ENCODE results near the gene CCRL2. TPM values are rescaled to one million over a fixed set of nuclear protein-coding genes. Genes with fewer than 3 reads are reported as not detected.

The CCRL2 gene
- polyA plus RNA-seq, 1 donor, result 11.3 TPM

- Histone ChIP-seq H3K4me1 (ENCODE audit: control insufficient read depth, insufficient read depth, low read length) (peaks cover 28% of the 10 kb centered on the region), H3K9me3 (ENCODE audit: control insufficient read depth, low read depth, low read length) (no peaks in the 10 kb centered on the region), H3K27me3 (ENCODE audit: control insufficient read depth, insufficient read depth, low read length) (no peaks in the 10 kb centered on the region), H3K4me3 (ENCODE audit: low read length) (no peak overlapping the region), H3K36me3 (ENCODE audit: control insufficient read depth, insufficient read depth, low read length) (no peaks in the 10 kb centered on the region), H3K27ac (ENCODE audit: low read length) (peak overlapping the region; percentile 27)
- 95% methylated on average over 3 of the region's 8 CpGs for WGBS (ENCODE audit: insufficient coverage, low lambda C conversion rate)
- DNase-seq, result peak; percentile 66 to 67
Observed at GRCh38 chr3:46393554-46394434, 13.3 kb upstream of the CCRL2 start.

- peak in 1 of 2 donors; percentile 47 for DNase-seq
- H3K9me3 ChIP-seq (ENCODE audit: control insufficient read depth, low read depth, low read length), result no peaks in the 10 kb centered on the region
- H3K27ac ChIP-seq (ENCODE audit: low read length), result peak overlapping the region; percentile 69
- no peak overlapping the region for H3K4me3 ChIP-seq (ENCODE audit: low read length)
- H3K36me3 ChIP-seq (ENCODE audit: control insufficient read depth, insufficient read depth, low read length), result no peaks in the 10 kb centered on the region
- H3K4me1 ChIP-seq (ENCODE audit: control insufficient read depth, insufficient read depth, low read length), result peaks cover 28% of the 10 kb centered on the region
- H3K27me3 ChIP-seq (ENCODE audit: control insufficient read depth, insufficient read depth, low read length), result no peaks in the 10 kb centered on the region
- no CpG with 5 or more reads among the region's 6 CpGs for WGBS (ENCODE audit: insufficient coverage, low lambda C conversion rate)
Observed at GRCh38 chr3:46395210-46395661, 11.8 kb upstream of the CCRL2 start.

DNA sequence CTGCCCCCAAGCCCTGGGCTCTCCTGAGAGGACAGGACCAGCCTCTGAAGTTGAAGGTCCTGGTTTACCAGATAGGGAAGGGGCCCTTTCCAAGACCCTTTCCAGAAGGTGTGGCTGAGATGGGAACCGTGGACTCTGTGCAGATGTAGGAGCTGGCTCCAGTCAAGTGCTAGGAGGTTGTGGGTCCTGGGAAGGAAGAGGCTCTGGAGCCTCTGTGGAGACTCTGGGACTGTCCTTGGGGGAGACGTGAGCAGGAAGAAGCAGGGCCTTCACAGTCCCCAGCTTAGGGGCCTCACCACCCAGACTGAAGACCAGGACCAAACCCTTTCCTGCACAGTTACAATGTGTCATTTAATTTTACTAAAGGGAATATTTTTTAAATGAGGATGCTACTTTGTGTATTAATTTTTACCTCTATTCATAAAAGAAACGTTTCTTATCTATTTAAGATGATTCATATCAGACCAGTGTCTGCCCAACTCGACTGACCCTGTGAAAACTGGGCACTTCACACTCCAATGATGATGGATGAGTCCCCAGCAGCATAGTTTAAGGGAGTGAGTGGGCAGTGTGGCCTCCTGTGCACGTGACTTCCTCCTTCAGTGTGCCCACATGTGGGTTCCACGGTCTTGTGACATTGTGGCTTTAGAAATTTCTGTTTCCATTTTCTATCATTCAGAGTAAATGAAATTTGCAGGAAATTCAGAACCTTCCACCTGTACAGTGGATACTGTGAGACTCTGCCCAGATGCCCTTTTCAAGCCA, 11.1 kb upstream of the CCRL2 start:
- Histone ChIP-seq H3K27ac (ENCODE audit: low read length) (peak overlapping the region; percentile 69), H3K4me1 (ENCODE audit: control insufficient read depth, insufficient read depth, low read length) (peaks cover 28% of the 10 kb centered on the region), H3K27me3 (ENCODE audit: control insufficient read depth, insufficient read depth, low read length) (no peaks in the 10 kb centered on the region), H3K9me3 (ENCODE audit: control insufficient read depth, low read depth, low read length) (no peaks in the 10 kb centered on the region), H3K36me3 (ENCODE audit: control insufficient read depth, insufficient read depth, low read length) (no peaks in the 10 kb centered on the region), H3K4me3 (ENCODE audit: low read length) (no peak overlapping the region)
- no peak for DNase-seq
- 38% methylated on average over 2 of the region's 6 CpGs for WGBS (ENCODE audit: insufficient coverage, low lambda C conversion rate)

DNA sequence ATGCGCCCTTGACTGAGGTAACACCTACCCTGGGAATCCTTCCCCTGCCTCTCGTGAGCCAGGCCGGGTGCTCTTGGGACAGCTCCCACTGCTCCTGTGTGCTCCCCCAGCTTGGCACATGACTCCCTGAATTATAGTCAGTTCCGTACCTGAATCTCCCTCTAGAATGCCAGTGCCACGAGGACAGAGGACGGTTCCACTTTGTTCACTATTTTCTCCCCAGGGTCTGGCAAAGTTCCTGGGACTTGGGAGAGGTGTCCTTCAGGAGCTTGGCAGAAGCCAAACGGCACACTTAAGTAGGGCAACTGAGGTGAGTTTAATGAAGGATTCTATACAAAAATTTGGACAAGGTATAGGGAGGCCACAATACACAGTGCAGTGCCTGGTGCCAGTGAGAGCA, 9.9 kb upstream of the CCRL2 start:
- H3K9me3 ChIP-seq (ENCODE audit: control insufficient read depth, low read depth, low read length), result no peaks in the 10 kb centered on the region
- no peak overlapping the region for H3K27ac ChIP-seq (ENCODE audit: low read length)
- H3K27me3 ChIP-seq (ENCODE audit: control insufficient read depth, insufficient read depth, low read length), result no peaks in the 10 kb centered on the region
- no peak for DNase-seq
- WGBS (ENCODE audit: insufficient coverage, low lambda C conversion rate), result no CpG with 5 or more reads among the region's 7 CpGs
- H3K4me1 ChIP-seq (ENCODE audit: control insufficient read depth, insufficient read depth, low read length), result peaks cover 28% of the 10 kb centered on the region
- no peaks in the 10 kb centered on the region for H3K36me3 ChIP-seq (ENCODE audit: control insufficient read depth, insufficient read depth, low read length)
- no peak overlapping the region for H3K4me3 ChIP-seq (ENCODE audit: low read length)

- Histone ChIP-seq H3K27ac (ENCODE audit: low read length) (no peak overlapping the region), H3K4me3 (ENCODE audit: low read length) (no peak overlapping the region), H3K27me3 (ENCODE audit: control insufficient read depth, insufficient read depth, low read length) (no peaks in the 10 kb centered on the region), H3K36me3 (ENCODE audit: control insufficient read depth, insufficient read depth, low read length) (no peaks in the 10 kb centered on the region), H3K9me3 (ENCODE audit: control insufficient read depth, low read depth, low read length) (no peaks in the 10 kb centered on the region), H3K4me1 (ENCODE audit: control insufficient read depth, insufficient read depth, low read length) (peaks cover 22% of the 10 kb centered on the region)
- WGBS (ENCODE audit: insufficient coverage, low lambda C conversion rate), result 88% methylated on average over 1 of the region's 6 CpGs
- no peak for DNase-seq
Observed at GRCh38 chr3:46398186-46398955, 8.7 kb upstream of the CCRL2 start.

DNA sequence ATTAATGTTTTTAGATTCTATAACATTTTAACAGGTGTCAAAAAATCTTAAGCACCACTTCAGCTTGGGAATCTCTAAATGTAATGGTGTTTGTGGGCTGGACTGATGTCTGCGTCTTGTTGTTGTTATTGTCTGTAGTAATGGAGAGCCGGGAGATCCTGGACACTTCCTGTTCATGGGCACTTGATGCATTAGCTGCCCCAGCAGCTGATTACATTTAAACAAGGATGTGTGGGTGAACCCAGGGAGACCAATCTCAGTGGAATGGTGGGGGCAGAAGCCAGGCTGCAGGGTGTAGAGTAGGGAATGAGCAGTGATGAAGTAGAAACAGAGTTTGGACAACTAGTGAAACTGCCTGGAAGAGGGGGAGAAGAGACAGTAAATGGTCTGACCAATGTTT, 8.0 kb upstream of the CCRL2 start:
- peaks cover 21% of the 10 kb centered on the region for H3K4me1 ChIP-seq (ENCODE audit: control insufficient read depth, insufficient read depth, low read length)
- no peaks in the 10 kb centered on the region for H3K36me3 ChIP-seq (ENCODE audit: control insufficient read depth, insufficient read depth, low read length)
- no peak for DNase-seq
- no peaks in the 10 kb centered on the region for H3K27me3 ChIP-seq (ENCODE audit: control insufficient read depth, insufficient read depth, low read length)
- H3K4me3 ChIP-seq (ENCODE audit: low read length), result no peak overlapping the region
- H3K9me3 ChIP-seq (ENCODE audit: control insufficient read depth, low read depth, low read length), result no peaks in the 10 kb centered on the region
- no CpG with 5 or more reads among the region's 2 CpGs for WGBS (ENCODE audit: insufficient coverage, low lambda C conversion rate)
- no peak overlapping the region for H3K27ac ChIP-seq (ENCODE audit: low read length)

DNA sequence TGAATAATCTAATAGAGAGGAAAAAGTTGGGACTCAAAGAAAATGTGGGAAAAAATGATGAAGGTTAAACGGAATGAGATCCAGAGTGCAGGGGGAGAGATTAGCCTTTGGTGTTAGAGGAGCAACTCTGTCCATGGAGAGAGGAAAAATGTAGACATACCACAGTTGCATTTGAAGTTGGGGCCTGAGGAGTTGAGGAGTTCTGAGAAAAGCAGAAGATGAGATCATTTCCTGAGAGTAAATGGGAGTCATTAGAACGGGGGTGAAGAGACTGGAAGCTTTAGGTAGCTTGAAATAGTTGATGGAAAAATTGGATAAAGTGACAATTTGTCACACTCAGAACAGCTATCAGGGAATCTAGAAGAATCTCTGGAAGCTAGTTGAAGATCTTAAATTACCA, 7.5 kb upstream of the CCRL2 start:
- Histone ChIP-seq H3K27ac (ENCODE audit: low read length) (no peak overlapping the region), H3K4me1 (ENCODE audit: control insufficient read depth, insufficient read depth, low read length) (peaks cover 20% of the 10 kb centered on the region), H3K36me3 (ENCODE audit: control insufficient read depth, insufficient read depth, low read length) (no peaks in the 10 kb centered on the region), H3K27me3 (ENCODE audit: control insufficient read depth, insufficient read depth, low read length) (no peaks in the 10 kb centered on the region), H3K4me3 (ENCODE audit: low read length) (no peak overlapping the region), H3K9me3 (ENCODE audit: control insufficient read depth, low read depth, low read length) (no peaks in the 10 kb centered on the region)
- no peak for DNase-seq
- 90% methylated on average over 1 of the region's 2 CpGs for whole genome bisulfite sequencing (ENCODE audit: insufficient coverage, low lambda C conversion rate)

- peaks cover 20% of the 10 kb centered on the region for H3K4me1 ChIP-seq (ENCODE audit: control insufficient read depth, insufficient read depth, low read length)
- no CpG with 5 or more reads among the region's 8 CpGs for WGBS (ENCODE audit: insufficient coverage, low lambda C conversion rate)
- H3K4me3 ChIP-seq (ENCODE audit: low read length), result no peak overlapping the region
- no peaks in the 10 kb centered on the region for H3K9me3 ChIP-seq (ENCODE audit: control insufficient read depth, low read depth, low read length)
- no peaks in the 10 kb centered on the region for H3K27me3 ChIP-seq (ENCODE audit: control insufficient read depth, insufficient read depth, low read length)
- no peaks in the 10 kb centered on the region for H3K36me3 ChIP-seq (ENCODE audit: control insufficient read depth, insufficient read depth, low read length)
- DNase-seq, result no peak
- H3K27ac ChIP-seq (ENCODE audit: low read length), result no peak overlapping the region
Observed at GRCh38 chr3:46400000-46400734, 6.9 kb upstream of the CCRL2 start.

DNA sequence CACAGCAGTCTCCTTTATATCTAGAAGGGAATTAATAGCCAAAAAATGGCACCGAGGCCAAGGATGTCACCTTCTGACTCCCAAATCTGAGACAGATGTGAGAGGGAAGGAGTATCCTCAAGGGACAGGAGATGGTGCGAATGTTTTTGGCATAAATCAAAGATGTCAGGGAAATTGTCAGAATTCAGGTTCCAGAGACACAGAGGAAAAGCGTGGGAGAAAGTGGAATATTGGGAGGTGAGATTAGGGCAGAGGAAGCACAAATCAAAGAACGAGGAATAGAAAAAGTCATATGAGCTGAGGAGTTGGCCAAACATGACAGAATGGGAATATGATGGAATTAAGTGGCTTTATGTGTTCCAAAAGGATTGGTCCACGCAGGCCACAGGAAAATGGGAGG, 6.2 kb upstream of the CCRL2 start:
- H3K36me3 ChIP-seq (ENCODE audit: control insufficient read depth, insufficient read depth, low read length), result no peaks in the 10 kb centered on the region
- no peak overlapping the region for H3K27ac ChIP-seq (ENCODE audit: low read length)
- H3K9me3 ChIP-seq (ENCODE audit: control insufficient read depth, low read depth, low read length), result no peaks in the 10 kb centered on the region
- 100% methylated on average over 2 of the region's 5 CpGs for whole genome bisulfite sequencing (ENCODE audit: insufficient coverage, low lambda C conversion rate)
- peaks cover 20% of the 10 kb centered on the region for H3K4me1 ChIP-seq (ENCODE audit: control insufficient read depth, insufficient read depth, low read length)
- H3K27me3 ChIP-seq (ENCODE audit: control insufficient read depth, insufficient read depth, low read length), result no peaks in the 10 kb centered on the region
- no peak overlapping the region for H3K4me3 ChIP-seq (ENCODE audit: low read length)
- no peak for DNase-seq
